ENCODE data around the gene MCTP2.

Gene MCTP2

GRCh38 chr15:94297558-94297957 lies 66.2 kb downstream of the MCTP2 start:
- no peak for DNase-seq (ENCODE audit: low read depth, low spot score)
- TF ChIP-seq, protein P1, sequence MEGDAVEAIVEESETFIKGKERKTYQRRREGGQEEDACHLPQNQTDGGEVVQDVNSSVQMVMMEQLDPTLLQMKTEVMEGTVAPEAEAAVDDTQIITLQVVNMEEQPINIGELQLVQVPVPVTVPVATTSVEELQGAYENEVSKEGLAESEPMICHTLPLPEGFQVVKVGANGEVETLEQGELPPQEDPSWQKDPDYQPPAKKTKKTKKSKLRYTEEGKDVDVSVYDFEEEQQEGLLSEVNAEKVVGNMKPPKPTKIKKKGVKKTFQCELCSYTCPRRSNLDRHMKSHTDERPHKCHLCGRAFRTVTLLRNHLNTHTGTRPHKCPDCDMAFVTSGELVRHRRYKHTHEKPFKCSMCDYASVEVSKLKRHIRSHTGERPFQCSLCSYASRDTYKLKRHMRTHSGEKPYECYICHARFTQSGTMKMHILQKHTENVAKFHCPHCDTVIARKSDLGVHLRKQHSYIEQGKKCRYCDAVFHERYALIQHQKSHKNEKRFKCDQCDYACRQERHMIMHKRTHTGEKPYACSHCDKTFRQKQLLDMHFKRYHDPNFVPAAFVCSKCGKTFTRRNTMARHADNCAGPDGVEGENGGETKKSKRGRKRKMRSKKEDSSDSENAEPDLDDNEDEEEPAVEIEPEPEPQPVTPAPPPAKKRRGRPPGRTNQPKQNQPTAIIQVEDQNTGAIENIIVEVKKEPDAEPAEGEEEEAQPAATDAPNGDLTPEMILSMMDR (IDR thresholded peaks at IDR 0.05; ENCODE audit: low read depth, low read length), result no peak
- H3K4me3 ChIP-seq (ENCODE audit: low read depth, low read length), result no peak overlapping the region
- in situ Hi-C loops (cut with HindIII; ENCODE audit: low sequenced_read_pairs), result no loop called here

DNA sequence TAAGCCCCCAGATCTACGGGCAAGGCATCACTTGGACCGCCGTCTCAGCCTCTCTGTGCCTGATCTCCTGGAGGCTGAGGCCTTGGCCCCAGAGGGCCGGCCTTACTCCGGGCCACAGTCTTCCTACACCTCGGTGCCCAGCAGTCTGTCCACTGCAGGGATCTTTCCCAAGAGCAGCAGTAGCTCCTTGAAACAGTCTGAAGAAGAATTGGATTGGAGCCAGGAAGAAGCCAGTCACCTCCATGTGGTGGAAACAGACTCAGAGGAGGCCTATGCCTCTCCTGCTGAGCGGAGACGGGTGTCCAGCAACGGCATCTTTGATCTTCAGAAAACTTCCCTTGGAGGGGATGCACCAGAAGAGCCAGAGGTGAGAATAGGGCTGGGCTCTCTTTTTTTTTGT lies 67.0 kb downstream of the MCTP2 start:
- H3K4me3 ChIP-seq (ENCODE audit: low read depth, low read length), result no peak overlapping the region
- in situ Hi-C loops (cut with HindIII; ENCODE audit: low sequenced_read_pairs), result no loop called here
- TF ChIP-seq, protein P1 (IDR thresholded peaks at IDR 0.05; ENCODE audit: low read depth, low read length), result no peak
- peak; percentile 44 for DNase-seq (ENCODE audit: low read depth, low spot score)

GRCh38 chr15:94300612-94301011 lies 69.3 kb downstream of the MCTP2 start:
- TF ChIP-seq, protein P1 (IDR thresholded peaks at IDR 0.05; ENCODE audit: low read depth, low read length), result no peak
- no peak overlapping the region for H3K4me3 ChIP-seq (ENCODE audit: low read depth, low read length)
- no peak for DNase-seq (ENCODE audit: low read depth, low spot score)
- in situ Hi-C loops (cut with HindIII; ENCODE audit: low sequenced_read_pairs), result no loop called here

GRCh38 chr15:94305133-94305532 lies 73.8 kb downstream of the MCTP2 start:
- H3K4me3 ChIP-seq (ENCODE audit: low read depth, low read length), result no peak overlapping the region
- DNase-seq (ENCODE audit: low read depth, low spot score), result no peak
- in situ Hi-C loops (cut with HindIII; ENCODE audit: low sequenced_read_pairs), result no loop called here
- TF ChIP-seq, protein P1 (IDR thresholded peaks at IDR 0.05; ENCODE audit: low read depth, low read length), result no peak

DNA sequence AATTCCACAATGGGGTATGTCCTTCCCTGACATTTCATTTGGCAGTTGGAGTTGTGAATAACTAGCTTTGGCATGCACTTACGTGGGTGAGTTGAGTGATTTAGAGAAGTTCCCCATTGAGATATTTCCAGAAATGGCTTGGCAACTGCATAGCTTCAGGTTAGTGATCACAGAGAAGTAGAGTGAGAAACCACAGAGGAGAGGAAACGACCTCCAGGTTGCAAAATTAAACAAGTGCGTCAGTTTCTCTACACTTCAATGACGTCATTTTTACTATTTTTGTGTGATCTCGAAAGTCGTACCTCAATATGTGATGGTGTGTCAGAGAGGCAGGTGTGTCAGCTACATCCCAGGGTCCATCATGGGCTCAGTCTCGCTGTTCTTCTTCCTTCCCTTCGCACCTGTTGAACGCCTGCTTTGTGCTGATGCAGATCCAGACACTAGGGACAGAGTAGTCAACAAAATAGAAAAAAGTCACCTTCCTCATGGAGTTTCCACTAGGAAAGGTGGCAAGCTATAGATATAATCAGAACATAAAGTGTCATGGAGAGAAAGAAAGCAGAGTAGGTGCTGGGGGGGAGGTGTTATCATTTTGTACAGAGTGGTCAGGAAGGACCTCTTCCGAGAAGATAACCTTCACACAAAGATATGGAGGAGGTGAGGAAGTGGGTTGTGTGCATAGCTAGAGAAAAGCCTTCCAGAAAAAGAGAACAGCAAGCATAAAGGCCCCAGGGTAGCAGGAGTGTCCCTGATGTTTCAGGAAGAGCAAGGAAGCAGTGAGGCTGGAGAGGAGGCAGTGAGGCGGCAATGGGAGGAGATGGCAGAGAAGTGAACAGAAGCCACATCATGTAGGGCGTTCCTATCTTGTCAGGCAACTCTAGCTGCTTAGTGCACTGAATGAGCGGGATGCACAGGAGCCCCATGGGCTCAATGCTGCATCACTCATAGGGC lies 75.6 kb downstream of the MCTP2 start:
- no peak overlapping the region for H3K4me3 ChIP-seq (ENCODE audit: low read depth, low read length)
- TF ChIP-seq, protein P1 (IDR thresholded peaks at IDR 0.05; ENCODE audit: low read depth, low read length), result no peak
- in situ Hi-C loops (cut with HindIII; ENCODE audit: low sequenced_read_pairs), result no loop called here
- peak; percentile 85 for DNase-seq (ENCODE audit: low read depth, low spot score)

GRCh38 chr15:94312946-94313345 lies 81.6 kb downstream of the MCTP2 start:
- peak; percentile 60 for DNase-seq (ENCODE audit: low read depth, low spot score)
- H3K4me3 ChIP-seq (ENCODE audit: low read depth, low read length), result no peak overlapping the region
- TF ChIP-seq, protein P1 (IDR thresholded peaks at IDR 0.05; ENCODE audit: low read depth, low read length), result no peak
- in situ Hi-C loops (cut with HindIII; ENCODE audit: low sequenced_read_pairs), result no loop called here

Measured in astrocyte of the spinal cord (primary cell).